ENCODE results near the gene TSPAN18.

The TSPAN18 gene

GRCh38 chr11:44767421-44767820 is 40.7 kb downstream of the TSPAN18 start:
- no peak for TF ChIP-seq EZH2phosphoT487 (IDR thresholded peaks at IDR 0.05; ENCODE audit: low read length)
- no peak for TF ChIP-seq EZH2 (optimal IDR thresholded peaks at IDR 0.05; ENCODE audit: low read depth, low read length)
- no peak for TF ChIP-seq CTCF (IDR thresholded peaks at IDR 0.05; ENCODE audit: low read length)
- Histone ChIP-seq H3K27ac (ENCODE audit: low read length) (no peak overlapping the region), H3K4me1 (ENCODE audit: low read length) (no peaks in the 10 kb centered on the region)

DNA sequence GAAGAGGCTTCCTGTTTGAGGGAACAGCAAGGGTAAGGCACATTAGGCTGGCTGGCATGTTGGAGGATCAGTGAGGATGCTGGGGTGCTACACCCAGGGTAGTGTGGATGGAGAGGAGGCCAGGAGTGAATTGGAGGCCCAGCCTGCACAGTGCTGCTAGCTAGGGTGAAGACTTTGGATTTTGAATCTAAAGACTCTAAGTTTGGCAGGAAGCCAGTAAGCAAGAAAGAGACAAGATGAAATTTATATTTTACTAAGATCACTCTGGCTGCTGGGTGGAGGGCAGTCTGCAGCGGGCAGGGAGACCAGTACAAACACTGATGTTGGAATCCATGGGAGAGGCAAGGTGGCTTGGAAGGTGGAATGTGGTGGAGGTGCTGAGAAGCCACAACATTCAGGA is 43.6 kb downstream of the TSPAN18 start:
- DNase-seq, result no peak

More at GRCh38 chr11:44767421-44767820, 40.7 kb downstream of the TSPAN18 start:
- Histone ChIP-seq H3K79me2 (ENCODE audit: low read length) (no peaks in the 10 kb centered on the region), H3K9ac (ENCODE audit: low read length) (no peak overlapping the region), H3K9me3 (replicated peaks; ENCODE audit: insufficient read depth, low read length) (no peaks in the 10 kb centered on the region), H3F3A (ENCODE audit: insufficient read depth, low read length) (no peaks in the 10 kb centered on the region), H3K4me2 (ENCODE audit: low read depth, low read length) (no peak overlapping the region), H4K20me1 (ENCODE audit: insufficient read depth, low read length) (no peaks in the 10 kb centered on the region), H3K9me2 (replicated peaks; ENCODE audit: insufficient read depth, low read length) (no peaks in the 10 kb centered on the region), H2AFZ (ENCODE audit: low read length) (no peak overlapping the region), H3K27me3 (replicated peaks; ENCODE audit: insufficient read depth, low read length) (no peaks in the 10 kb centered on the region), H3K4me3 (ENCODE audit: low read length) (no peak overlapping the region), H3K36me3 (replicated peaks; ENCODE audit: insufficient read depth, low read length) (no peaks in the 10 kb centered on the region)
- no peak for DNase-seq

DNA sequence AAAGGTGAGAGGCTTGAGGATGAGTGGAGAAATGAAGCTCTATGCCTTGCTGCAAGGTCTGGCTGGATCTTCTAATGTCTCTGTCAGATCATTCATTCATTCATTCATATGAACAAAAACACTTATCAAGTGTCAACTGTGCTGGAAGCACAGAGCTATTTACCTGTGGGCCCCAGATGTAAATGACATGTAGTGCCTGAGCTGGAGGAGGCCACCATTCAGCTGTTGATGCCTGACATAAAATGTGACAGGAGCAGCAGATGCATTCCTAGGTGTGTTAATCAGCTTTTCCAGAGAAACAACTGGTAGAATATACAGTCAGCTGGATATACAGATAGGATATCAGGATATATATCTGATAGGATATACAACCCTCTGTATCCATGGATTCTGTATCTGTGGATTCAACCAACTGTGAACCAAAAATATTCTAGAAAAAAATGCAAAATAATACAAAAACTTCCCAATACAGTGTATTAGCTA is 44.5 kb downstream of the TSPAN18 start:
- no peaks in the 10 kb centered on the region for H4K20me1 ChIP-seq (ENCODE audit: insufficient read depth, low read length)
- no peak overlapping the region for H3K4me2 ChIP-seq (ENCODE audit: low read depth, low read length)
- DNase-seq, result no peak
- no peaks in the 10 kb centered on the region for H3K79me2 ChIP-seq (ENCODE audit: low read length)
- TF ChIP-seq CTCF (IDR thresholded peaks at IDR 0.05; ENCODE audit: low read length) (no peak), EZH2 (optimal IDR thresholded peaks at IDR 0.05; ENCODE audit: low read depth, low read length) (no peak), EZH2phosphoT487 (IDR thresholded peaks at IDR 0.05; ENCODE audit: low read length) (no peak)
- H2AFZ ChIP-seq (ENCODE audit: low read length), result no peak overlapping the region
- no peaks in the 10 kb centered on the region for H3K4me1 ChIP-seq (ENCODE audit: low read length)
- no peaks in the 10 kb centered on the region for H3K9me3 ChIP-seq (replicated peaks; ENCODE audit: insufficient read depth, low read length)
- H3K27ac ChIP-seq (ENCODE audit: low read length), result no peak overlapping the region
- no peaks in the 10 kb centered on the region for H3F3A ChIP-seq (ENCODE audit: insufficient read depth, low read length)
- H3K4me3 ChIP-seq (ENCODE audit: low read length), result no peak overlapping the region
- no peaks in the 10 kb centered on the region for H3K27me3 ChIP-seq (replicated peaks; ENCODE audit: insufficient read depth, low read length)
- H3K9ac ChIP-seq (ENCODE audit: low read length), result no peak overlapping the region
- no peaks in the 10 kb centered on the region for H3K36me3 ChIP-seq (replicated peaks; ENCODE audit: insufficient read depth, low read length)
- H3K9me2 ChIP-seq (replicated peaks; ENCODE audit: insufficient read depth, low read length), result no peaks in the 10 kb centered on the region

More for the DNA sequence above, 43.6 kb downstream of the TSPAN18 start:
- no peaks in the 10 kb centered on the region for H3K9me2 ChIP-seq (replicated peaks; ENCODE audit: insufficient read depth, low read length)
- H3K27me3 ChIP-seq (replicated peaks; ENCODE audit: insufficient read depth, low read length), result no peaks in the 10 kb centered on the region
- H4K20me1 ChIP-seq (ENCODE audit: insufficient read depth, low read length), result no peaks in the 10 kb centered on the region
- no peak overlapping the region for H3K4me3 ChIP-seq (ENCODE audit: low read length)
- no peak overlapping the region for H2AFZ ChIP-seq (ENCODE audit: low read length)
- H3K4me1 ChIP-seq (ENCODE audit: low read length), result no peaks in the 10 kb centered on the region
- H3K4me2 ChIP-seq (ENCODE audit: low read depth, low read length), result no peak overlapping the region
- H3F3A ChIP-seq (ENCODE audit: insufficient read depth, low read length), result no peaks in the 10 kb centered on the region
- no peaks in the 10 kb centered on the region for H3K79me2 ChIP-seq (ENCODE audit: low read length)
- H3K36me3 ChIP-seq (replicated peaks; ENCODE audit: insufficient read depth, low read length), result no peaks in the 10 kb centered on the region
- no peaks in the 10 kb centered on the region for H3K9me3 ChIP-seq (replicated peaks; ENCODE audit: insufficient read depth, low read length)
- no peak overlapping the region for H3K9ac ChIP-seq (ENCODE audit: low read length)
- H3K27ac ChIP-seq (ENCODE audit: low read length), result no peak overlapping the region
- TF ChIP-seq EZH2 (optimal IDR thresholded peaks at IDR 0.05; ENCODE audit: low read depth, low read length) (no peak), EZH2phosphoT487 (IDR thresholded peaks at IDR 0.05; ENCODE audit: low read length) (no peak), CTCF (IDR thresholded peaks at IDR 0.05; ENCODE audit: low read length) (no peak)
